SK-N-SH (cell line): ENCODE measurements around the gene NPAS3. TPM values are rescaled to one million over a fixed set of nuclear protein-coding genes. Genes with fewer than 3 reads are reported as not detected.

Experiments used
- CTCF ChIA-PET: fragments of 300-600, 350-600 bp; formaldehyde crosslinking; extraction: SDS; loops from one replicate; lab custom pipeline; 2021; lab: Yijun Ruan, JAX
- POLR2A ChIA-PET: fragments of 350-600 bp; sonication (Branson Sonifier 250); formaldehyde crosslinking; extraction: SDS; loops from one replicate; lab custom pipeline; 2020; ENCODE audit warnings: antibody characterized with exemption, inconsistent platforms; lab: Yijun Ruan, JAX
- DNase-seq: peaks from one replicate; pipeline ENCODE4 v3.0.0; 2012
- H2AFZ ChIP-seq: fragments of 200-600 bp; sonication (generic); 2 replicates; pipeline ENCODE4 v1.8.1; 2016; ENCODE audit warnings: antibody characterized with exemption, mild to moderate bottlenecking, low read depth
- H3F3A ChIP-seq: fragments of 200-600 bp; sonication (generic); replicated peaks from 2 replicates; pipeline ENCODE3; 2016; ENCODE audit warnings: antibody characterized with exemption, mild to moderate bottlenecking; ENCODE audit not compliant: insufficient read depth
- H3K27ac ChIP-seq, 2 experiments: fragments of 200-500 bp in 1 of 2; fragments of 200-600 bp in 1 of 2; sonication (Bioruptor generic) in 1 of 2; sonication (generic), shearing (Covaris generic) in 1 of 2; 2 replicates each; pipeline versions ENCODE4 v1.5.1 to v1.6.1; 2014 to 2016; ENCODE audit warnings: low read depth in 2 of 2, inconsistent platforms in 1 of 2, low read length in 1 of 2, mild to moderate bottlenecking in 1 of 2, mixed read lengths in 1 of 2
- H3K27me3 ChIP-seq: fragments of 200-600 bp; sonication (generic), shearing (Covaris generic); 2 replicates; pipeline ENCODE4 v1.6.1; 2016; ENCODE audit warnings: mixed run types; ENCODE audit not compliant: insufficient read depth
- H3K36me3 ChIP-seq, 2 experiments: fragments of 200-500 bp in 1 of 2; fragments of 200-600 bp in 1 of 2; sonication (Bioruptor generic) in 1 of 2; sonication (generic) in 1 of 2; replicated peaks in 1 of 2; 2 replicates each; pipeline versions ENCODE3 to v1.5.1; 2014 to 2016; ENCODE audit warnings: low read length in 1 of 2, mild to moderate bottlenecking in 1 of 2; ENCODE audit not compliant: insufficient read depth in 2 of 2, control insufficient read depth in 1 of 2
- H3K4me1 ChIP-seq, 2 experiments: fragments of 200-500 bp in 1 of 2; fragments of 200-600 bp in 1 of 2; sonication (Bioruptor generic) in 1 of 2; sonication (generic), shearing (Covaris generic) in 1 of 2; 2 replicates each; pipeline versions ENCODE4 v1.5.1 to v1.6.1; 2014 to 2016; ENCODE audit warnings: low read depth in 1 of 2, low read length in 1 of 2, mixed run types in 1 of 2; ENCODE audit not compliant: insufficient read depth in 2 of 2, control insufficient read depth in 1 of 2
- H3K4me2 ChIP-seq: fragments of 200-600 bp; sonication (generic), shearing (Covaris generic); 2 replicates; pipeline ENCODE4 v1.6.1; 2017; ENCODE audit warnings: mixed run types
- H3K4me3 ChIP-seq, 2 experiments: fragments of 200-500 bp in 1 of 2; fragments of 200-600 bp in 1 of 2; sonication (Bioruptor generic) in 1 of 2; sonication (generic), shearing (Covaris generic) in 1 of 2; 2 replicates each; pipeline versions ENCODE4 v1.5.1 to v1.8.1; 2014 to 2016; ENCODE audit warnings: low read depth in 2 of 2, inconsistent platforms in 1 of 2, low read length in 1 of 2, mild to moderate bottlenecking in 1 of 2, mixed read lengths in 1 of 2, moderate library complexity in 1 of 2
- H3K79me2 ChIP-seq: fragments of 200-600 bp; sonication (generic); 2 replicates; pipeline ENCODE4 v1.8.1; 2017; ENCODE audit warnings: mild to moderate bottlenecking; ENCODE audit not compliant: insufficient read depth
- H3K9ac ChIP-seq: fragments of 200-600 bp; sonication (generic); 2 replicates; pipeline ENCODE4 v1.6.1; 2017; ENCODE audit warnings: mixed run types
- H3K9me2 ChIP-seq: fragments of 200-600 bp; sonication (generic); 2 replicates; pipeline ENCODE4 v1.6.1; 2017; ENCODE audit warnings: mixed run types
- H3K9me3 ChIP-seq: fragments of 200-600 bp; sonication (generic); 2 replicates; pipeline ENCODE4 v1.6.1; 2017; ENCODE audit warnings: mixed run types, mild to moderate bottlenecking, moderate library complexity
- H4K20me1 ChIP-seq: fragments of 200-600 bp; sonication (generic); 2 replicates; pipeline ENCODE4 v1.6.1; 2017; ENCODE audit warnings: mild to moderate bottlenecking, mixed run types; ENCODE audit not compliant: insufficient read depth
- ELF1 ChIP-seq: IDR thresholded peaks from 2 replicates; pipeline ENCODE4 v1.4.0; 2012
- EP300 ChIP-seq, 2 experiments: IDR thresholded peaks; 2 replicates each; pipeline versions ENCODE4 v1.4.0 to v1.6.1; 2012; ENCODE audit warnings: borderline replicate concordance in 1 of 2, low read depth in 1 of 2, low read length in 1 of 2
- FOSL2 ChIP-seq: IDR thresholded peaks from 2 replicates; pipeline ENCODE4 v1.4.0; 2012; ENCODE audit warnings: low read depth, mild to moderate bottlenecking, moderate library complexity, borderline replicate concordance
- FOXJ3 ChIP-seq: sonication (generic); formaldehyde crosslinking; IDR thresholded peaks from 2 replicates; pipeline ENCODE4 v1.5.1; 2020; ENCODE audit warnings: mild to moderate bottlenecking, missing genetic modification reagents
- FOXM1 ChIP-seq: IDR thresholded peaks from 2 replicates; pipeline ENCODE4 v1.4.0; 2012; ENCODE audit warnings: low read depth, mild to moderate bottlenecking
- GABPA ChIP-seq: IDR thresholded peaks from 2 replicates; pipeline ENCODE4 v1.4.0; 2012; ENCODE audit warnings: low read depth, mild to moderate bottlenecking
- JUND ChIP-seq: IDR thresholded peaks from 2 replicates; pipeline ENCODE4 v1.4.0; 2012
- MXI1 ChIP-seq: IDR thresholded peaks from 2 replicates; pipeline ENCODE4 v1.6.1; 2012; ENCODE audit warnings: mild to moderate bottlenecking, low read depth, low read length, improper control_type of control experiment
- NFIC ChIP-seq: IDR thresholded peaks from 2 replicates; pipeline ENCODE4 v1.4.0; 2012; ENCODE audit warnings: borderline replicate concordance
- RAD21 ChIP-seq: IDR thresholded peaks from 2 replicates; pipeline ENCODE4 v1.6.1; 2012; ENCODE audit warnings: mild to moderate bottlenecking, low read length
- RCOR1 ChIP-seq: fragments of 150-350 bp; IDR thresholded peaks from 2 replicates; pipeline ENCODE4 v1.6.1; 2017; ENCODE audit warnings: antibody characterized with exemption, low read length
- RXRA ChIP-seq: IDR thresholded peaks from 2 replicates; pipeline ENCODE4 v1.4.0; 2012; ENCODE audit warnings: low read depth, mild to moderate bottlenecking, borderline replicate concordance
- TAF1 ChIP-seq: IDR thresholded peaks from 2 replicates; pipeline ENCODE4 v1.6.1; 2012; ENCODE audit warnings: low read depth, mild to moderate bottlenecking, low read length, moderate library complexity, borderline replicate concordance
- TCF12 ChIP-seq: IDR thresholded peaks from 2 replicates; pipeline ENCODE4 v1.4.0; 2012
- TEAD4 ChIP-seq: IDR thresholded peaks from 2 replicates; pipeline ENCODE4 v1.4.0; 2012; ENCODE audit warnings: mild to moderate bottlenecking, borderline replicate concordance; ENCODE audit not compliant: insufficient read depth
- USF2 ChIP-seq: fragments of 150-350 bp; IDR thresholded peaks from 2 replicates; pipeline ENCODE4 v1.6.1; 2017; ENCODE audit warnings: antibody characterized with exemption, low read length, low read depth, borderline replicate concordance
- WGBS: methylation state at CpG from one replicate; pipeline ENCODE4 v1.1.6; 2017; ENCODE audit warnings: low lambda C conversion rate; 5-methylcytosine and 5-hydroxymethylcytosine counted together
- polyA plus RNA-seq, 3 experiments: library from polyadenylated mRNA; depleted of rRNA; stranded (reverse); fragments of >200 nt; gene quantifications; 2 replicates each; pipeline ENCODE4 v1.2.3, GENCODE V29; 2012
- TF ChIP-seq, protein P1 (sequence below): IDR thresholded peaks from 2 replicates; pipeline ENCODE4 v1.4.0; 2012; ENCODE audit warnings: low read depth, borderline replicate concordance
- TF ChIP-seq, protein P2 (sequence below): IDR thresholded peaks from 2 replicates; pipeline ENCODE4 v1.4.0; 2012; ENCODE audit warnings: low read depth, borderline replicate concordance
- TF ChIP-seq, protein P3 (sequence below): IDR thresholded peaks from 2 replicates; pipeline ENCODE4; 2012

The NPAS3 gene
- polyA plus RNA-seq, 1 of the 3 experiments (the other 2 are of a cell fraction): 4.3 TPM

- ChIA-PET CTCF (no interaction called here), POLR2A (no interaction called here)
- 38% methylated on average over 2 of the region's 2 CpGs for WGBS
- H3K4me3 ChIP-seq: no peak overlapping the region
- TF ChIP-seq, protein P1, sequence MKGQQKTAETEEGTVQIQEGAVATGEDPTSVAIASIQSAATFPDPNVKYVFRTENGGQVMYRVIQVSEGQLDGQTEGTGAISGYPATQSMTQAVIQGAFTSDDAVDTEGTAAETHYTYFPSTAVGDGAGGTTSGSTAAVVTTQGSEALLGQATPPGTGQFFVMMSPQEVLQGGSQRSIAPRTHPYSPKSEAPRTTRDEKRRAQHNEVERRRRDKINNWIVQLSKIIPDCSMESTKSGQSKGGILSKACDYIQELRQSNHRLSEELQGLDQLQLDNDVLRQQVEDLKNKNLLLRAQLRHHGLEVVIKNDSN: no peak
- TF ChIP-seq FOXM1 (no peak), TEAD4 (peak; percentile 12; the same call in 1 of the 2 replicates), FOXJ3 (CRISPR knock-in tag) (no peak), TAF1 (no peak), TCF12 (peak; percentile 57), FOSL2 (peak; percentile 61; the same call in 1 of the 2 replicates), ELF1 (no peak), RCOR1 (no peak), JUND (peak; percentile 65)
- TF ChIP-seq, protein P2, sequence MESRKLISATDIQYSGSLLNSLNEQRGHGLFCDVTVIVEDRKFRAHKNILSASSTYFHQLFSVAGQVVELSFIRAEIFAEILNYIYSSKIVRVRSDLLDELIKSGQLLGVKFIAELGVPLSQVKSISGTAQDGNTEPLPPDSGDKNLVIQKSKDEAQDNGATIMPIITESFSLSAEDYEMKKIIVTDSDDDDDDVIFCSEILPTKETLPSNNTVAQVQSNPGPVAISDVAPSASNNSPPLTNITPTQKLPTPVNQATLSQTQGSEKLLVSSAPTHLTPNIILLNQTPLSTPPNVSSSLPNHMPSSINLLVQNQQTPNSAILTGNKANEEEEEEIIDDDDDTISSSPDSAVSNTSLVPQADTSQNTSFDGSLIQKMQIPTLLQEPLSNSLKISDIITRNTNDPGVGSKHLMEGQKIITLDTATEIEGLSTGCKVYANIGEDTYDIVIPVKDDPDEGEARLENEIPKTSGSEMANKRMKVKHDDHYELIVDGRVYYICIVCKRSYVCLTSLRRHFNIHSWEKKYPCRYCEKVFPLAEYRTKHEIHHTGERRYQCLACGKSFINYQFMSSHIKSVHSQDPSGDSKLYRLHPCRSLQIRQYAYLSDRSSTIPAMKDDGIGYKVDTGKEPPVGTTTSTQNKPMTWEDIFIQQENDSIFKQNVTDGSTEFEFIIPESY: no peak
- TF ChIP-seq, protein P3, sequence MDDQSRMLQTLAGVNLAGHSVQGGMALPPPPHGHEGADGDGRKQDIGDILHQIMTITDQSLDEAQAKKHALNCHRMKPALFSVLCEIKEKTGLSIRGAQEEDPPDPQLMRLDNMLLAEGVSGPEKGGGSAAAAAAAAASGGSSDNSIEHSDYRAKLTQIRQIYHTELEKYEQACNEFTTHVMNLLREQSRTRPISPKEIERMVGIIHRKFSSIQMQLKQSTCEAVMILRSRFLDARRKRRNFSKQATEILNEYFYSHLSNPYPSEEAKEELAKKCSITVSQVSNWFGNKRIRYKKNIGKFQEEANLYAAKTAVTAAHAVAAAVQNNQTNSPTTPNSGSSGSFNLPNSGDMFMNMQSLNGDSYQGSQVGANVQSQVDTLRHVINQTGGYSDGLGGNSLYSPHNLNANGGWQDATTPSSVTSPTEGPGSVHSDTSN: peak; percentile 81
- no peaks in the 10 kb centered on the region for H3K36me3 ChIP-seq
- H3K9me2 ChIP-seq: no peaks in the 10 kb centered on the region
- no peak for DNase-seq
- no peak overlapping the region for H3K9ac ChIP-seq
- H3F3A ChIP-seq: no peaks in the 10 kb centered on the region
- H2AFZ ChIP-seq: no peak overlapping the region
- no peak overlapping the region; a peak in 1 of 4 replicates for H3K27ac ChIP-seq
- no peaks in the 10 kb centered on the region for H3K79me2 ChIP-seq
- H3K4me1 ChIP-seq: peaks cover 5 to 7% of the 10 kb centered on the region in 2 experiments; a peak in 3 of 4 replicates
- H3K4me2 ChIP-seq: no peak overlapping the region
- no peaks in the 10 kb centered on the region for H3K27me3 ChIP-seq
- H3K9me3 ChIP-seq: no peaks in the 10 kb centered on the region
- H4K20me1 ChIP-seq: no peaks in the 10 kb centered on the region
Observed at GRCh38 chr14:33592297-33592696, 653.6 kb downstream of the NPAS3 start.

DNA sequence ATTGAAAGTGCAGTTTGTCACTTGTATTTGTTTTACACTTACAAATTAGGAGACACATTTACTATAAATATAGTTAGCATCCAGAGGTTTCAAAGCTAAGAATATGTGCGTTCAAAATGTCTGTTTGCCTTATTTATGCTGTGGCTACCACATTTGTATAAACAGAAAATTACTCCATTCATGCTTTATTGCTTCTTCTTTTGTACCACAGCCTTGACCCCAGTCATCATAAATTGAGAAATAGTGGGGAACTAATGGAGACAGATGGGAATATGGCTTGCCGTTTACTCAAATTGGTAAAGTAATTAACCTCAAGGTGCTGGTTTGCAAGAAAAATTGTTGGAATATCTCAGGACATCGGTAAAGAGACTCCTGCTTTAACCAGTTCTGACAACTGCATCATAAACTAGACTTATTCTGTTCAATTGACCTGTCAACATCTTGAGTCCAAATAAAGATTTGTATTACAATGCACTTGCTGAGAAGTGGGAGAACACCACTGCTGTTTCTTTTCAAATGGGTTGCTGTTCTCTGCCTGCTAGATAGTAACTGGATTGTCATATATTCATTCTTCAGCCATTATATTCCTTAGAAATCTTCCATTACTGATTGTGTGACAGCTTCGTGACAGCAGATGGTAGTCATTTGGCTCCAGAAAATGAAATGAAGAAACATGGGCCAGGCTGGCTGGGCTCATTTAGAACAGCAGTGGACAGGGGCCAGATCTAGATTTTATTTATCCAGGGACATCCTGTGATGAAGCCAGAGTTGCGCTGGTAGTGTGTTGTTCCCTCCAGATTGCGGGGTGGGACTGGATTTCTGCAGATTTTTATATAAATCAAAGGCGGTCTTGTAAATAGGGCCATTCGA lies 657.8 kb downstream of the NPAS3 start:
- Histone ChIP-seq H2AFZ (no peak overlapping the region), H3K79me2 (no peaks in the 10 kb centered on the region), H3K4me2 (no peak overlapping the region), H3K4me1 (peaks cover 7 to 19% of the 10 kb centered on the region in 2 experiments; a peak in 3 of 4 replicates), H3K36me3 (no peaks in the 10 kb centered on the region), H3K9me2 (no peaks in the 10 kb centered on the region), H3K4me3 (no peak overlapping the region), H3K27me3 (no peaks in the 10 kb centered on the region), H3K9ac (no peak overlapping the region), H3F3A (no peaks in the 10 kb centered on the region), H3K27ac (peak overlapping the region in 1 of 2 experiments; percentile 64; a peak in 2 of 4 replicates), H4K20me1 (no peaks in the 10 kb centered on the region), H3K9me3 (no peaks in the 10 kb centered on the region)
- peak; percentile 53 for DNase-seq
- peak; percentile 13; the same call in 1 of the 2 replicates for TF ChIP-seq RAD21
- no peak for TF ChIP-seq GABPA
- TF ChIP-seq USF2: no peak
- peak; percentile 22; the same call in 1 of the 2 replicates for TF ChIP-seq MXI1
- TF ChIP-seq RXRA: no peak
- peak in 1 of 2 experiments; percentile 68; a peak in 2 of 4 replicates for TF ChIP-seq EP300 (IDR thresholded peaks at IDR 0.05; ENCODE audit: borderline replicate concordance in 1 of 2, low read depth in 1 of 2, low read length in 1 of 2)
- TF ChIP-seq NFIC: no peak
- CTCF ChIA-PET: interaction anchor here (1.4 to 1.5 kb wide), 2 partner anchors 23 to 196 kb away, joined by 3 to 4 read pairs; no protein-coding TSS in a partner anchor
- POLR2A ChIA-PET: no interaction called here
- WGBS: 69% methylated on average over 8 of the region's 8 CpGs
